Measurements from ENCODE around the gene OPHN1.

Gene OPHN1

GRCh38 chrX:68249903-68250302, 183.4 kb downstream of the OPHN1 start:
- DNase-seq (ENCODE audit: low read depth) = no peak

GRCh38 chrX:68249401-68249831, 183.9 kb downstream of the OPHN1 start:
- no peak for DNase-seq (ENCODE audit: low read depth)

- DNase-seq (ENCODE audit: low read depth) = no peak
Measured at GRCh38 chrX:68238568-68238967, 194.7 kb downstream of the OPHN1 start.

GRCh38 chrX:68234171-68234910, 199.0 kb downstream of the OPHN1 start:
- DNase-seq (ENCODE audit: low read depth) = no peak

GRCh38 chrX:68232206-68232605, 201.1 kb downstream of the OPHN1 start:
- DNase-seq (ENCODE audit: low read depth) = no peak

GRCh38 chrX:68209008-68209407, 224.3 kb downstream of the OPHN1 start:
- DNase-seq (ENCODE audit: low read depth) = no peak

- no peak for DNase-seq (ENCODE audit: low read depth)
Measured at GRCh38 chrX:68204521-68205038, 228.7 kb downstream of the OPHN1 start.

GRCh38 chrX:68203646-68204045, 229.6 kb downstream of the OPHN1 start:
- DNase-seq (ENCODE audit: low read depth) = no peak

- no peak for DNase-seq (ENCODE audit: low read depth)
Measured at GRCh38 chrX:68203211-68203610, 230.1 kb downstream of the OPHN1 start.

GRCh38 chrX:68199062-68199848, 234.0 kb downstream of the OPHN1 start:
- DNase-seq (ENCODE audit: low read depth) = no peak

GRCh38 chrX:68196939-68197791, 236.1 kb downstream of the OPHN1 start:
- peak; percentile 47 for DNase-seq (ENCODE audit: low read depth)

GRCh38 chrX:68195561-68195960, 237.7 kb downstream of the OPHN1 start:
- no peak for DNase-seq (ENCODE audit: low read depth)

- DNase-seq (ENCODE audit: low read depth) = no peak
Measured at GRCh38 chrX:68193786-68194185, 239.5 kb downstream of the OPHN1 start.

GRCh38 chrX:68193234-68193633, 240.1 kb downstream of the OPHN1 start:
- DNase-seq (ENCODE audit: low read depth) = no peak

GRCh38 chrX:68190799-68191198, 242.5 kb downstream of the OPHN1 start:
- no peak for DNase-seq (ENCODE audit: low read depth)

GRCh38 chrX:68186552-68187262, 246.6 kb downstream of the OPHN1 start:
- peak; percentile 59 for DNase-seq (ENCODE audit: low read depth)

- DNase-seq (ENCODE audit: low read depth) = peak; percentile 55
Measured at GRCh38 chrX:68185161-68185560, 248.1 kb downstream of the OPHN1 start.

- peak; percentile 52 for DNase-seq (ENCODE audit: low read depth)
Measured at GRCh38 chrX:68183612-68184214, 249.6 kb downstream of the OPHN1 start.

GRCh38 chrX:68180579-68180978, 252.7 kb downstream of the OPHN1 start:
- DNase-seq (ENCODE audit: low read depth) = no peak

- DNase-seq (ENCODE audit: low read depth) = no peak
Measured at GRCh38 chrX:68179355-68179754, 253.9 kb downstream of the OPHN1 start.

GRCh38 chrX:68177542-68177941, 255.8 kb downstream of the OPHN1 start:
- peak; percentile 36 for DNase-seq (ENCODE audit: low read depth)
